ENCODE data around the gene PARD6A. TPM values are rescaled to one million over a fixed set of nuclear protein-coding genes. Genes with fewer than 3 reads are reported as not detected.

Gene PARD6A
- total RNA-seq, 1 donor from 2014 or later, result 7.5 TPM

DNA sequence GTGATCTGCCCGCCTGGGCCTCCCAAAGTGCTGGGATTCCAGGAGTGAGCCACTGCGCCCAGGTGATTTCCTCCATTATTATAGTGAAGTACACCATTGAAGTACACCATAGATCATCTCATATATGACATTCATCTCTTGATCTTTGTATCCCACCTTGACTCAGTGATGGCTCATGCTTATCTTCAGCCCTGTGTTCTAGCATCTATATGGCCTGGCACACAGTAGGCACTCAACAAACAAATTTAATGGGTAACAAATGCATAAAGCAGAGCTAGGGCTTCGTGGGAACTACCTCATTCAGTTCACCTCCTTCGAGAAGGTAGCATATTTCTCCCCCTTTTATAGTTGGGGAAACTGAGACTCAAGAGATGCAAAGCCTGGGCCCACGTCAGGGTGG, 4.8 kb downstream of the PARD6A start:
- H3K4me3 Mint-ChIP-seq, result peak overlapping the region; percentile 72
- TF ChIP-seq, protein P1, sequence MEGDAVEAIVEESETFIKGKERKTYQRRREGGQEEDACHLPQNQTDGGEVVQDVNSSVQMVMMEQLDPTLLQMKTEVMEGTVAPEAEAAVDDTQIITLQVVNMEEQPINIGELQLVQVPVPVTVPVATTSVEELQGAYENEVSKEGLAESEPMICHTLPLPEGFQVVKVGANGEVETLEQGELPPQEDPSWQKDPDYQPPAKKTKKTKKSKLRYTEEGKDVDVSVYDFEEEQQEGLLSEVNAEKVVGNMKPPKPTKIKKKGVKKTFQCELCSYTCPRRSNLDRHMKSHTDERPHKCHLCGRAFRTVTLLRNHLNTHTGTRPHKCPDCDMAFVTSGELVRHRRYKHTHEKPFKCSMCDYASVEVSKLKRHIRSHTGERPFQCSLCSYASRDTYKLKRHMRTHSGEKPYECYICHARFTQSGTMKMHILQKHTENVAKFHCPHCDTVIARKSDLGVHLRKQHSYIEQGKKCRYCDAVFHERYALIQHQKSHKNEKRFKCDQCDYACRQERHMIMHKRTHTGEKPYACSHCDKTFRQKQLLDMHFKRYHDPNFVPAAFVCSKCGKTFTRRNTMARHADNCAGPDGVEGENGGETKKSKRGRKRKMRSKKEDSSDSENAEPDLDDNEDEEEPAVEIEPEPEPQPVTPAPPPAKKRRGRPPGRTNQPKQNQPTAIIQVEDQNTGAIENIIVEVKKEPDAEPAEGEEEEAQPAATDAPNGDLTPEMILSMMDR (conservative IDR thresholded peaks at IDR 0.05), result no peak
- peaks cover 31% of the 10 kb centered on the region for H3K4me1 Mint-ChIP-seq
- peaks cover 6% of the 10 kb centered on the region for H3K27me3 Mint-ChIP-seq (ENCODE audit: low read depth)
- H3K27ac Mint-ChIP-seq (ENCODE audit: unreplicated experiment), result no peak overlapping the region
- DNase-seq (ENCODE audit: low read depth, low spot score), result no peak
- H3K9me3 Mint-ChIP-seq, result no peaks in the 10 kb centered on the region
- H3K36me3 Mint-ChIP-seq (ENCODE audit: low read depth), result peaks cover 3% of the 10 kb centered on the region

- TF ChIP-seq, protein P1 (conservative IDR thresholded peaks at IDR 0.05), result no peak
- Mint-ChIP-seq H3K4me1 (peaks cover 28% of the 10 kb centered on the region), H3K27ac (ENCODE audit: unreplicated experiment) (no peak overlapping the region), H3K4me3 (peak overlapping the region; percentile 72), H3K9me3 (no peaks in the 10 kb centered on the region), H3K27me3 (ENCODE audit: low read depth) (peaks cover 3% of the 10 kb centered on the region), H3K36me3 (ENCODE audit: low read depth) (peaks cover 3% of the 10 kb centered on the region)
- peak; percentile 59 for DNase-seq (ENCODE audit: low read depth, low spot score)
These were observed 5.3 kb downstream of the PARD6A start for GRCh38 chr16:67666032-67666551.

DNA sequence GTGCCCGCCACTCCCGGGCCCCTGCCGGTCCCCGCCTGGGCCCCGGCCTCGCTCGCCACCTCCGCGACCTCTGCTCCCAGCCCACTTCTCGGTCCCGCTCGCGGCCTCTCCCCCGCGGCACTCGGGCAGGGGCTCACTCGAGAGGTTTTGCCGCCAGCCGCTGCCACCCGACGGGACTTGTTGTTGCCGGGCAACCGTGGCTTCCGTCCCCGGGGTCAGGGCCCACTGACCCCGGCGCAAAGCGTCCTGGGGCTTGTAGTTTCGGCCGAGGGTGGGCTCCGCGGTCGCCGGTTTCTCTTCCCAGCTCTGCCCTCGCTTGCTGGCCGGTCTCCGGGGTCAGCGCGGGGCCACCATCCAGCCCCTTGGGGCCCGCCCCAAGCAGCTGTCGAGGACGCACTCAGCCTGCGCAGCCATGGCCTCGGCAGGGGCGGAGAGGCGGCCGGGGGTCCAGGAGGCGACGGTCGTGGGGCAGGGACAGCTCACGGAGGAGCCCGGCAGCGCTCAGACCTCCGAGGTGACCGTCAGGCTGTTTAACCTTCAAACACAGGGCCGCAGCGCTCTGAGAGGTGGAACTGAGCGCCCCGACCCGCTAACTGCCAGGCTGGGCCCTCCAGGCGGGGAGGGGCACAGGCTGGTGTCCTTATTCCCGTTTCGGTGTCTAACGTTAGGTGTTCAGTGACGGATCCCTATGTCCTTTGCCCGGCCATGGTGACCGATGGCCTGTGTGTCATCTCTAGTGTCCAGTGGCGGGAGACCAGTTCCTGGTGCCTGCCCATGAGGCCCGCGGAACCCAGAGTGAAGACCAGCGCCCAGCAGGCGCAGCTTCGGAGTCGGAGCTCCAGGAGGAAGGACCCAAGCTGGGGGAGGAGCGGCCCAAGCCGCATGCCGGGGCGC, 6.0 kb downstream of the PARD6A start, which contains the start of the genes C16orf86 and ENKD1:
C16orf86 (plus strand) TSS at position 256 of the 894 bp plus-strand sequence; CDS start at position 413, 157 bp downstream.
ENKD1 (minus strand) TSS at position 192 of the 894 bp plus-strand sequence. CDS start 308 bp downstream, outside the sequence.
- H3K9me3 Mint-ChIP-seq, result no peaks in the 10 kb centered on the region
- H3K27ac Mint-ChIP-seq (ENCODE audit: unreplicated experiment), result no peak within 1 kb of the TSS
- TF ChIP-seq, protein P1 (conservative IDR thresholded peaks at IDR 0.05), result no peak

GRCh38 chr16:67667453-67667816, 6.7 kb downstream of the PARD6A start:
- peaks cover 24% of the 10 kb centered on the region for H3K4me1 Mint-ChIP-seq
- peaks cover 3% of the 10 kb centered on the region for H3K36me3 Mint-ChIP-seq (ENCODE audit: low read depth)
- H3K4me3 Mint-ChIP-seq, result peak overlapping the region; percentile 86
- no peaks in the 10 kb centered on the region for H3K9me3 Mint-ChIP-seq
- TF ChIP-seq, protein P1 (conservative IDR thresholded peaks at IDR 0.05), result no peak
- no peaks in the 10 kb centered on the region for H3K27me3 Mint-ChIP-seq (ENCODE audit: low read depth)
- H3K27ac Mint-ChIP-seq (ENCODE audit: unreplicated experiment), result no peak overlapping the region
- DNase-seq (ENCODE audit: low read depth, low spot score), result no peak

More for the DNA sequence above, 6.0 kb downstream of the PARD6A start, which contains the start of the genes C16orf86 and ENKD1:
- H3K36me3 Mint-ChIP-seq (ENCODE audit: low read depth), result peaks cover 3% of the 10 kb centered on the region
- H3K4me3 Mint-ChIP-seq, result peak within 1 kb of the TSS; percentile 86
- peaks cover 24% of the 10 kb centered on the region for H3K4me1 Mint-ChIP-seq
- peak; percentile 81 for DNase-seq (ENCODE audit: low read depth, low spot score)
- H3K27me3 Mint-ChIP-seq (ENCODE audit: low read depth), result no peaks in the 10 kb centered on the region

GRCh38 chr16:67667817-67668494, 7.2 kb downstream of the PARD6A start:
- peak overlapping the region; percentile 6 for H3K27ac Mint-ChIP-seq (ENCODE audit: unreplicated experiment)
- H3K4me3 Mint-ChIP-seq, result peak overlapping the region; percentile 78
- peak; percentile 76 for DNase-seq (ENCODE audit: low read depth, low spot score)
- H3K27me3 Mint-ChIP-seq (ENCODE audit: low read depth), result no peaks in the 10 kb centered on the region
- peaks cover 24% of the 10 kb centered on the region for H3K4me1 Mint-ChIP-seq
- peaks cover 3% of the 10 kb centered on the region for H3K36me3 Mint-ChIP-seq (ENCODE audit: low read depth)
- TF ChIP-seq, protein P1 (conservative IDR thresholded peaks at IDR 0.05), result peak; percentile 83
- H3K9me3 Mint-ChIP-seq, result no peaks in the 10 kb centered on the region
